Muscle of leg (tissue), 11 donors: ENCODE results near the gene FHIT. TPM values are rescaled to one million over a fixed set of nuclear protein-coding genes. Genes with fewer than 3 reads are reported as not detected.

ENCODE experiments used
- DNase-seq: peaks from one replicate; pipeline ENCODE4 v3.0.0; 2013
- H3K27ac ChIP-seq: one replicate; pipeline ENCODE4 v1.5.1; 2013; ENCODE audit warnings: mild to moderate bottlenecking, low read length, control low read depth
- H3K27me3 ChIP-seq: one replicate; pipeline ENCODE4 v1.6.1; 2013; ENCODE audit warnings: low read length; ENCODE audit not compliant: control insufficient read depth, insufficient read depth
- H3K36me3 ChIP-seq: one replicate; pipeline ENCODE4 v1.6.1; 2013; ENCODE audit warnings: low read length; ENCODE audit not compliant: control insufficient read depth, insufficient read depth
- H3K4me1 ChIP-seq: one replicate; pipeline ENCODE4 v1.6.1; 2013; ENCODE audit warnings: low read length; ENCODE audit not compliant: control insufficient read depth, insufficient read depth
- H3K4me3 ChIP-seq: one replicate; pipeline ENCODE4 v1.5.1; 2013; ENCODE audit warnings: low read length, control low read depth
- H3K9me3 ChIP-seq: replicated peaks from 2 replicates; pipeline ENCODE4 v1.6.1; 2013; ENCODE audit warnings: low read depth, low read length; ENCODE audit not compliant: control insufficient read depth
- WGBS: methylation state at CpG from one replicate; pipeline ENCODE4 v1.1.5; 2013; ENCODE audit warnings: missing lambda C conversion rate; ENCODE audit not compliant: insufficient coverage; 5-methylcytosine and 5-hydroxymethylcytosine counted together
- polyA plus RNA-seq, 8 donors: library from polyadenylated mRNA; unstranded; fragments of 120-200 nt; gene quantifications; one replicate each; pipeline versions ENCODE4 v1.2.1 to v1.2.3, GENCODE V29; 2013; ENCODE audit warnings: inconsistent platforms in 1 of 8, low replicate concordance in 1 of 8; ENCODE audit not compliant: insufficient read length in 8 of 8, insufficient read depth in 1 of 8
- total RNA-seq: library from RNA; stranded (reverse); fragments of 120-200 nt; gene quantifications from one replicate; pipeline ENCODE4 v1.2.4, GENCODE V29; 2013

Gene FHIT
- total and polyA plus RNA-seq, 9 donors: 4.1 to 8.0 (median 5.3) TPM

- Histone ChIP-seq H3K27ac (no peak overlapping the region), H3K36me3 (no peaks in the 10 kb centered on the region), H3K4me1 (peaks cover 9% of the 10 kb centered on the region), H3K4me3 (no peak overlapping the region), H3K9me3 (peaks cover 5% of the 10 kb centered on the region), H3K27me3 (no peaks in the 10 kb centered on the region)
- DNase-seq: no peak
- 100% methylated on average over 1 of the region's 3 CpGs for WGBS
These were observed 1197.6 kb downstream of the FHIT start for GRCh38 chr3:60053526-60054265.

- Histone ChIP-seq H3K27ac (no peak overlapping the region), H3K27me3 (no peaks in the 10 kb centered on the region), H3K36me3 (no peaks in the 10 kb centered on the region), H3K4me3 (no peak overlapping the region), H3K4me1 (peaks cover 3% of the 10 kb centered on the region), H3K9me3 (no peaks in the 10 kb centered on the region)
- 93% methylated on average over 9 of the region's 12 CpGs for WGBS
- no peak for DNase-seq
These were observed 1202.8 kb downstream of the FHIT start for GRCh38 chr3:60048447-60048848.

GRCh38 chr3:60047426-60048200 lies 1203.6 kb downstream of the FHIT start:
- Histone ChIP-seq H3K27ac (no peak overlapping the region), H3K9me3 (no peaks in the 10 kb centered on the region), H3K36me3 (no peaks in the 10 kb centered on the region), H3K4me3 (no peak overlapping the region), H3K4me1 (peaks cover 3% of the 10 kb centered on the region), H3K27me3 (no peaks in the 10 kb centered on the region)
- 97% methylated on average over 4 of the region's 9 CpGs for WGBS
- no peak for DNase-seq

- DNase-seq: peak; percentile 48
- Histone ChIP-seq H3K36me3 (no peaks in the 10 kb centered on the region), H3K4me1 (peaks cover 3% of the 10 kb centered on the region), H3K27me3 (no peaks in the 10 kb centered on the region), H3K27ac (no peak overlapping the region), H3K9me3 (no peaks in the 10 kb centered on the region), H3K4me3 (no peak overlapping the region)
- WGBS: 24% methylated on average over 4 of the region's 6 CpGs
These were observed 1205.0 kb downstream of the FHIT start for GRCh38 chr3:60046210-60046609.

- 100% methylated on average over 1 of the region's 1 CpG for WGBS
- H3K27ac ChIP-seq: no peak overlapping the region
These were observed 1205.6 kb downstream of the FHIT start for GRCh38 chr3:60045686-60046085.

GRCh38 chr3:60036803-60037202 lies 1214.4 kb downstream of the FHIT start:
- no CpG with 5 or more reads among the region's 7 CpGs for WGBS
- Histone ChIP-seq H3K4me1 (no peaks in the 10 kb centered on the region), H3K36me3 (no peaks in the 10 kb centered on the region), H3K27me3 (no peaks in the 10 kb centered on the region), H3K27ac (no peak overlapping the region), H3K9me3 (no peaks in the 10 kb centered on the region), H3K4me3 (no peak overlapping the region)
- no peak for DNase-seq

More at GRCh38 chr3:60045686-60046085, 1205.6 kb downstream of the FHIT start:
- H3K36me3 ChIP-seq: no peaks in the 10 kb centered on the region
- no peak overlapping the region for H3K4me3 ChIP-seq
- DNase-seq: no peak
- H3K27me3 ChIP-seq: no peaks in the 10 kb centered on the region
- H3K4me1 ChIP-seq: peaks cover 3% of the 10 kb centered on the region
- no peaks in the 10 kb centered on the region for H3K9me3 ChIP-seq

- WGBS: no CpG with 5 or more reads among the region's 3 CpGs
- H3K27me3 ChIP-seq: no peaks in the 10 kb centered on the region
- no peaks in the 10 kb centered on the region for H3K4me1 ChIP-seq
- no peak overlapping the region for H3K4me3 ChIP-seq
- no peaks in the 10 kb centered on the region for H3K9me3 ChIP-seq
- H3K36me3 ChIP-seq: no peaks in the 10 kb centered on the region
- no peak overlapping the region for H3K27ac ChIP-seq
- no peak for DNase-seq
These were observed 1217.3 kb downstream of the FHIT start for GRCh38 chr3:60033901-60034453.

- Histone ChIP-seq H3K4me1 (no peaks in the 10 kb centered on the region), H3K4me3 (no peak overlapping the region), H3K36me3 (no peaks in the 10 kb centered on the region), H3K9me3 (no peaks in the 10 kb centered on the region), H3K27ac (no peak overlapping the region), H3K27me3 (no peaks in the 10 kb centered on the region)
- WGBS: 100% methylated on average over 1 of the region's 1 CpG
- DNase-seq: no peak
These were observed 1220.3 kb downstream of the FHIT start for GRCh38 chr3:60030982-60031381.

- H3K9me3 ChIP-seq: no peaks in the 10 kb centered on the region
- H3K27ac ChIP-seq: no peak overlapping the region
- H3K36me3 ChIP-seq: no peaks in the 10 kb centered on the region
- H3K27me3 ChIP-seq: no peaks in the 10 kb centered on the region
- WGBS: 71% methylated on average over 1 of the region's 2 CpGs
- H3K4me1 ChIP-seq: no peaks in the 10 kb centered on the region
- no peak for DNase-seq
- H3K4me3 ChIP-seq: no peak overlapping the region
These were observed 1223.0 kb downstream of the FHIT start for GRCh38 chr3:60028233-60028632.

GRCh38 chr3:60027335-60027734 lies 1223.9 kb downstream of the FHIT start:
- Histone ChIP-seq H3K4me1 (no peaks in the 10 kb centered on the region), H3K36me3 (no peaks in the 10 kb centered on the region), H3K27me3 (no peaks in the 10 kb centered on the region), H3K4me3 (no peak overlapping the region), H3K27ac (no peak overlapping the region), H3K9me3 (no peaks in the 10 kb centered on the region)
- 100% methylated on average over 1 of the region's 7 CpGs for WGBS
- no peak for DNase-seq
